SIG-M5 treated with dmso at 0.1 percent for 504 hours (cell line): ENCODE measurements around the gene CHST14.

Experiments
- DNase-seq: peaks from one replicate; lab custom pipeline; 2025; ENCODE audit not compliant: unreplicated experiment; lab: John Stamatoyannopoulos, UW

CHST14 gene

GRCh38 chr15:40461958-40462357, 8.8 kb upstream of the CHST14 start:
- DNase-seq = no peak

GRCh38 chr15:40463279-40463678, 7.5 kb upstream of the CHST14 start:
- no peak for DNase-seq

- no peak for DNase-seq
Observed at GRCh38 chr15:40463886-40464545, 6.8 kb upstream of the CHST14 start.

- DNase-seq = no peak
Observed at GRCh38 chr15:40464595-40465185, 6.1 kb upstream of the CHST14 start.

- DNase-seq = no peak
Observed at GRCh38 chr15:40465939-40466338, 4.8 kb upstream of the CHST14 start.

GRCh38 chr15:40466426-40467260, 4.1 kb upstream of the CHST14 start:
- DNase-seq = no peak

GRCh38 chr15:40467261-40467615, 3.5 kb upstream of the CHST14 start:
- no peak for DNase-seq

GRCh38 chr15:40468898-40469331, 1.9 kb upstream of the CHST14 start:
- DNase-seq = no peak

- no peak for DNase-seq
Observed at GRCh38 chr15:40469776-40470390, 901 bp upstream of the CHST14 start.

- no peak for DNase-seq
Observed at GRCh38 chr15:40471105-40471807, 472 bp downstream of the CHST14 start.

- peak; percentile 44 for DNase-seq
Observed at GRCh38 chr15:40471808-40472150, 995 bp downstream of the CHST14 start.

GRCh38 chr15:40472171-40472727, 1.5 kb downstream of the CHST14 start:
- no peak for DNase-seq

- DNase-seq = no peak
Observed at GRCh38 chr15:40474581-40474980, 3.8 kb downstream of the CHST14 start.

- no peak for DNase-seq
Observed at GRCh38 chr15:40477642-40478327, 7.0 kb downstream of the CHST14 start.

- DNase-seq = no peak
Observed at GRCh38 chr15:40479024-40479423, 8.2 kb downstream of the CHST14 start.

- DNase-seq = no peak
Observed at GRCh38 chr15:40481341-40482074, 10.7 kb downstream of the CHST14 start.

GRCh38 chr15:40483919-40484318, 13.1 kb downstream of the CHST14 start:
- DNase-seq = no peak

- DNase-seq = no peak
Observed at GRCh38 chr15:40486066-40486770, 15.4 kb downstream of the CHST14 start.
